NCI-H2081 treated with DMSO at 0.1 percent for 48 hours (cell line): Measurements from ENCODE around the gene RBM5.

Experiments
- DNase-seq: peaks from one replicate; lab custom pipeline; 2025; lab: John Stamatoyannopoulos, UW

RBM5 gene

GRCh38 chr3:50138266-50139200 lies 49.8 kb downstream of the RBM5 start:
- DNase-seq: no peak

- DNase-seq: no peak
Measured at GRCh38 chr3:50139308-50139707, 50.6 kb downstream of the RBM5 start.

- DNase-seq: no peak
Measured at GRCh38 chr3:50139718-50140423, 51.2 kb downstream of the RBM5 start.

GRCh38 chr3:50140990-50141389 lies 52.3 kb downstream of the RBM5 start:
- no peak for DNase-seq

GRCh38 chr3:50146316-50146901 lies 57.7 kb downstream of the RBM5 start:
- DNase-seq: no peak

GRCh38 chr3:50147016-50147415 lies 58.3 kb downstream of the RBM5 start:
- no peak for DNase-seq

GRCh38 chr3:50147447-50147846 lies 58.7 kb downstream of the RBM5 start:
- DNase-seq: no peak

- DNase-seq: no peak
Measured at GRCh38 chr3:50147861-50148260, 59.1 kb downstream of the RBM5 start.

- DNase-seq: no peak
Measured at GRCh38 chr3:50150404-50150750, 61.7 kb downstream of the RBM5 start.

GRCh38 chr3:50150863-50151686 lies 62.4 kb downstream of the RBM5 start:
- DNase-seq: no peak

- no peak for DNase-seq
Measured at GRCh38 chr3:50151728-50152127, 63.0 kb downstream of the RBM5 start.

GRCh38 chr3:50153782-50154475 lies 65.2 kb downstream of the RBM5 start:
- DNase-seq: no peak

- no peak for DNase-seq
Measured at GRCh38 chr3:50154476-50154839, 65.7 kb downstream of the RBM5 start.

GRCh38 chr3:50154840-50155490 lies 66.2 kb downstream of the RBM5 start, which contains the start of gene SEMA3F:
TSS of gene SEMA3F (plus strand) at chr3:50155324. CDS start at chr3:50159623, 4,299 bp downstream.
- no peak for DNase-seq

- no peak for DNase-seq
Measured at GRCh38 chr3:50155491-50155878, 66.8 kb downstream of the RBM5 start.

GRCh38 chr3:50155891-50156290 lies 67.2 kb downstream of the RBM5 start:
- DNase-seq: no peak

- DNase-seq: no peak
Measured at GRCh38 chr3:50156549-50157493, 68.1 kb downstream of the RBM5 start.

GRCh38 chr3:50157827-50158529 lies 69.3 kb downstream of the RBM5 start:
- DNase-seq: no peak

- no peak for DNase-seq
Measured at GRCh38 chr3:50158530-50159146, 69.9 kb downstream of the RBM5 start.
